IPS-15b (cell line): Measurements from ENCODE around the gene ART5.
"Not testable (repeated sequence)": the region's sequence is repeated elsewhere in the genome, so short reads cannot be mapped to it uniquely, and the experiment has no call there.

Experiments
- H3K27me3 ChIP-seq: one replicate; pipeline ENCODE4 v1.6.1; 2013; ENCODE audit warnings: low read length; ENCODE audit not compliant: control insufficient read depth, insufficient read depth
- H3K36me3 ChIP-seq: one replicate; pipeline ENCODE4 v1.6.1; 2013; ENCODE audit warnings: low read length; ENCODE audit not compliant: control insufficient read depth, insufficient read depth
- H3K4me1 ChIP-seq: one replicate; pipeline ENCODE4 v1.6.1; 2013; ENCODE audit warnings: mild to moderate bottlenecking, low read length; ENCODE audit not compliant: control insufficient read depth, insufficient read depth
- H3K4me3 ChIP-seq: one replicate; pipeline ENCODE4 v1.5.1; 2013; ENCODE audit warnings: low read depth, low read length
- H3K9ac ChIP-seq: one replicate; pipeline ENCODE4 v1.6.1; 2013; ENCODE audit warnings: low read depth, mild to moderate bottlenecking, low read length
- H3K9me3 ChIP-seq: one replicate; pipeline ENCODE4 v1.6.1; 2013; ENCODE audit warnings: mild to moderate bottlenecking, low read length; ENCODE audit not compliant: control insufficient read depth, insufficient read depth

The ART5 gene

GRCh38 chr11:3669128-3669527, 27.3 kb upstream of the ART5 start:
- no peaks in the 10 kb centered on the region for H3K9me3 ChIP-seq
- H3K36me3 ChIP-seq, result peaks cover 9% of the 10 kb centered on the region
- H3K4me3 ChIP-seq, result no peak overlapping the region
- H3K4me1 ChIP-seq, result no peaks in the 10 kb centered on the region
- H3K27me3 ChIP-seq, result no peaks in the 10 kb centered on the region
- no peak overlapping the region for H3K9ac ChIP-seq

GRCh38 chr11:3667149-3668035, 25.6 kb upstream of the ART5 start:
- H3K27me3 ChIP-seq, result no peaks in the 10 kb centered on the region
- no peak overlapping the region for H3K4me3 ChIP-seq
- no peak overlapping the region for H3K9ac ChIP-seq
- H3K36me3 ChIP-seq, result peaks cover 11% of the 10 kb centered on the region
- H3K9me3 ChIP-seq, result no peaks in the 10 kb centered on the region
- H3K4me1 ChIP-seq, result no peaks in the 10 kb centered on the region

GRCh38 chr11:3666023-3666530, 24.3 kb upstream of the ART5 start:
- H3K9me3 ChIP-seq, result no peaks in the 10 kb centered on the region
- H3K27me3 ChIP-seq, result no peaks in the 10 kb centered on the region
- H3K9ac ChIP-seq, result no peak overlapping the region
- H3K36me3 ChIP-seq, result peaks cover 11% of the 10 kb centered on the region
- H3K4me3 ChIP-seq, result no peak overlapping the region
- no peaks in the 10 kb centered on the region for H3K4me1 ChIP-seq

GRCh38 chr11:3665336-3666022, 23.7 kb upstream of the ART5 start:
- Histone ChIP-seq H3K9me3 (no peaks in the 10 kb centered on the region), H3K4me1 (no peaks in the 10 kb centered on the region)

GRCh38 chr11:3664032-3664630, 22.3 kb upstream of the ART5 start:
- H3K36me3 ChIP-seq, result peaks cover 8% of the 10 kb centered on the region
- H3K4me3 ChIP-seq, result no peak overlapping the region
- no peaks in the 10 kb centered on the region for H3K4me1 ChIP-seq

More at GRCh38 chr11:3665336-3666022, 23.7 kb upstream of the ART5 start:
- Histone ChIP-seq H3K9ac (no peak overlapping the region), H3K36me3 (peaks cover 11% of the 10 kb centered on the region), H3K4me3 (no peak overlapping the region), H3K27me3 (no peaks in the 10 kb centered on the region)

GRCh38 chr11:3662856-3663255, 21.1 kb upstream of the ART5 start:
- Histone ChIP-seq H3K36me3 (peaks cover 2% of the 10 kb centered on the region), H3K4me3 (no peak overlapping the region), H3K9ac (no peak overlapping the region), H3K4me1 (no peaks in the 10 kb centered on the region), H3K27me3 (no peaks in the 10 kb centered on the region), H3K9me3 (no peaks in the 10 kb centered on the region)

More at GRCh38 chr11:3664032-3664630, 22.3 kb upstream of the ART5 start:
- Histone ChIP-seq H3K9me3 (no peaks in the 10 kb centered on the region), H3K27me3 (no peaks in the 10 kb centered on the region), H3K9ac (no peak overlapping the region)

- Histone ChIP-seq H3K9me3 (no peaks in the 10 kb centered on the region), H3K4me3 (no peak overlapping the region), H3K9ac (no peak overlapping the region), H3K27me3 (no peaks in the 10 kb centered on the region), H3K36me3 (peaks cover 2% of the 10 kb centered on the region), H3K4me1 (no peaks in the 10 kb centered on the region)
Measured at GRCh38 chr11:3660960-3661359, 19.2 kb upstream of the ART5 start.

- H3K9me3 ChIP-seq, result no peaks in the 10 kb centered on the region
- no peak overlapping the region for H3K4me3 ChIP-seq
- no peaks in the 10 kb centered on the region for H3K4me1 ChIP-seq
- H3K27me3 ChIP-seq, result peaks cover under 1% of the 10 kb centered on the region
- no peak overlapping the region for H3K9ac ChIP-seq
- peaks cover 2% of the 10 kb centered on the region for H3K36me3 ChIP-seq
Measured at GRCh38 chr11:3659595-3660515, 18.1 kb upstream of the ART5 start.

GRCh38 chr11:3658252-3658651, 16.5 kb upstream of the ART5 start:
- Histone ChIP-seq H3K9me3 (no peaks in the 10 kb centered on the region), H3K9ac (no peak overlapping the region), H3K4me1 (no peaks in the 10 kb centered on the region), H3K36me3 (no peaks in the 10 kb centered on the region), H3K27me3 (peaks cover 5% of the 10 kb centered on the region), H3K4me3 (no peak overlapping the region)

GRCh38 chr11:3657331-3657730, 15.5 kb upstream of the ART5 start:
- H3K36me3 ChIP-seq, H3K4me1 ChIP-seq, H3K9me3 ChIP-seq, H3K27me3 ChIP-seq, H3K9ac ChIP-seq, H3K4me3 ChIP-seq: not testable (repeated sequence)

GRCh38 chr11:3655547-3655946, 13.8 kb upstream of the ART5 start:
- H3K4me3 ChIP-seq, result no peak overlapping the region

More at GRCh38 chr11:3655547-3655946, 13.8 kb upstream of the ART5 start:
- Histone ChIP-seq H3K9ac (no peak overlapping the region), H3K27me3 (peaks cover 5% of the 10 kb centered on the region), H3K9me3 (no peaks in the 10 kb centered on the region), H3K4me1 (no peaks in the 10 kb centered on the region), H3K36me3 (no peaks in the 10 kb centered on the region)
